Measurements from ENCODE around the gene BANK1. TPM values are rescaled to one million over a fixed set of nuclear protein-coding genes. Genes with fewer than 3 reads are reported as not detected.

BANK1 gene
- total RNA-seq, 4 donors from 2014 or later: 7.3 to 19.9 (median 13.3) TPM

DNA sequence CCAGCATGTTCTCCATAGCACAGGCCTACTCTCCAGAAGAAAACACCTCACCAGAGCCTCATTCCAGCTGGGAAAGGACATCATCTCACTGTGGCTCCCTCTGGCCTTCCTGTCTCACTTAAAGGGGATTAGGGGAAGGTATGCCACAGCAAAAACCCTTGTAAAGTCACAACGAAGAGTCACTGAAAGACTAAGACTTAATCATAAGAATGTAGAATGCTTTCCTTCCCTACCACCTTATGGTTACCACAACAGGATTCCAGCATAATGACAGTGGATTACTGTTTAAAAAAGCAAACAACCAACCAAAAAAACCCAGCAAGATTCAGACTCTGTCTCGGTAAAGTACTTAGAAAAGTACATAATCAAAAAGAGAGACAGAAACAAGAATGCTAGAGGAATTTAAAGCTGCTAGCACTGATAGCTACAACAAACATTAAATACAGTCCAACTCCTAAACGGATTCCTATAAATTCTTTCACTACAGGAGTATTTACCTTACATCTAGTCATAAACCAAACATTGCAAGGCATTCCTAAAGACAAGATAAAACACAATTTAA, 75.1 kb downstream of the BANK1 start:
- TF ChIP-seq, protein P1, sequence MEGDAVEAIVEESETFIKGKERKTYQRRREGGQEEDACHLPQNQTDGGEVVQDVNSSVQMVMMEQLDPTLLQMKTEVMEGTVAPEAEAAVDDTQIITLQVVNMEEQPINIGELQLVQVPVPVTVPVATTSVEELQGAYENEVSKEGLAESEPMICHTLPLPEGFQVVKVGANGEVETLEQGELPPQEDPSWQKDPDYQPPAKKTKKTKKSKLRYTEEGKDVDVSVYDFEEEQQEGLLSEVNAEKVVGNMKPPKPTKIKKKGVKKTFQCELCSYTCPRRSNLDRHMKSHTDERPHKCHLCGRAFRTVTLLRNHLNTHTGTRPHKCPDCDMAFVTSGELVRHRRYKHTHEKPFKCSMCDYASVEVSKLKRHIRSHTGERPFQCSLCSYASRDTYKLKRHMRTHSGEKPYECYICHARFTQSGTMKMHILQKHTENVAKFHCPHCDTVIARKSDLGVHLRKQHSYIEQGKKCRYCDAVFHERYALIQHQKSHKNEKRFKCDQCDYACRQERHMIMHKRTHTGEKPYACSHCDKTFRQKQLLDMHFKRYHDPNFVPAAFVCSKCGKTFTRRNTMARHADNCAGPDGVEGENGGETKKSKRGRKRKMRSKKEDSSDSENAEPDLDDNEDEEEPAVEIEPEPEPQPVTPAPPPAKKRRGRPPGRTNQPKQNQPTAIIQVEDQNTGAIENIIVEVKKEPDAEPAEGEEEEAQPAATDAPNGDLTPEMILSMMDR (IDR thresholded peaks at IDR 0.05; ENCODE audit: low read depth): no peak

DNA sequence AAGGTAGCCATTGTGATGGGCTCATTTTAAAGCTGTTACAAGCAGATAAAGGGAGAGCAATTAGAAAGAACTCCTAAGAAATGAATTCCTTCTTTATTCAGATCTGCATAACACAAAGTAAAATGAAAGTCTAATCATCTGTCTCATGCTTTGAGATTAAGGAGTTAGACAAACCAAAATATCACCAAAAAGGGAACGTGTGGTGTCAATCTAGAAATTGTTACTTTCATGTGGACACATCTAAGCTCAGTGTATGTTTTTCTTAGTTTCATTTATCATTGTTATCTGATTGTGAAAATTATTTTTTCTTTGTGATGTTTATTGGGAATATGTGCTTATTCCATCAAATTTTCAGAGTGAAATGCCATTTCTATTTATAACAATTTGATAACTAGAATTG, 80.3 kb downstream of the BANK1 start:
- TF ChIP-seq, protein P1 (IDR thresholded peaks at IDR 0.05; ENCODE audit: low read depth): no peak

DNA sequence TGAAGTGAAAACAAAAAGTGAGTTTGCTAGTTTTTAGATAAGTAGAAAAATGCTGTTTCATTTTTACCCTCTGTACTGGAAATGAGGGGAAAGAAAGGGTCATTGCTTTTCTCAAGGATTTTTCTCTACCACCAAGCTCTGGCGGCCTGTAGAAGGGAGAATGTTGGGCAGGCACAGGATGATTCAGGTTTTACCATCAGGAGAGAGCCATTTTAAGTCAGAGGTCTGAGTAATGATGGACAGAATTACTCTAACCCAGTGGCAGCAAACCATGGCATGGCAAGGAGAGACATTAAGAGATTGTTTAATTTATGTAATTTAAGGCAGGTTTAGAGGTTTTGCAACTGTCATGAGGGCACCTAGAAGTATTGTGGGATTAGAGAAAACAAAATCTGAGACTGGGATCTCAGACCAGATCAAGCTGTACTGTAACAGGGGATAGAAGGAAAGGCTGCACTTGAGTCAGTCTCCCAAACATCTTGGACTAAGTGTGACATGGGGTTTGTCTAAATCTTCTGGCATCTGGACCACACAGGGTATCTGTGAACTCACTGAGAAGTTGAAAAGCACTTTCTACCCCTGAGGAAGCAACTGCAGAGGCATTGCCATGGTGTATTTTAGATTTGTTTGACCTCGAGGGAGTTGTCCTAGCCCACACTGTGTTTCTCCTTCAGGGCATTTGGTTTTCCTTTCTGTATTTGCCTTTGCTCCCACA, 81.6 kb downstream of the BANK1 start:
- TF ChIP-seq, protein P1 (IDR thresholded peaks at IDR 0.05; ENCODE audit: low read depth): no peak

DNA sequence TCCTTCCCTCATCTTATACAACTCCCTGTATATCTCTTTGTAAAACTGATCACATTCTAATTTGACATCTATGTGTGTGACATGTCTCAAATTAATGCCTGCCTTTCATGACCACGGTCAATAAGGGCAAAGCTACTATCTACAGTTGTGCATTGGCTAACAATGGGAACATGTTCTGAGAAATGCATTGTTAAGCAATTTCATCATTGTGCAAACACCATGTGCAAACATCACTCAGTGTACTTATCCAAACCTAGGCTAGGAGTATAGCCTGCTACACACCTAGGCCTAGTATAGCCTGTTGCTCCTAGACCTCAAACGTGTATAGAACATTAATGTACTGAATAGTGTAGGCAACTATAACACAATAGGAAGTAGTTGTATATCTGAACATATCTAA, 95.0 kb downstream of the BANK1 start:
- TF ChIP-seq, protein P1 (IDR thresholded peaks at IDR 0.05; ENCODE audit: low read depth): no peak

DNA sequence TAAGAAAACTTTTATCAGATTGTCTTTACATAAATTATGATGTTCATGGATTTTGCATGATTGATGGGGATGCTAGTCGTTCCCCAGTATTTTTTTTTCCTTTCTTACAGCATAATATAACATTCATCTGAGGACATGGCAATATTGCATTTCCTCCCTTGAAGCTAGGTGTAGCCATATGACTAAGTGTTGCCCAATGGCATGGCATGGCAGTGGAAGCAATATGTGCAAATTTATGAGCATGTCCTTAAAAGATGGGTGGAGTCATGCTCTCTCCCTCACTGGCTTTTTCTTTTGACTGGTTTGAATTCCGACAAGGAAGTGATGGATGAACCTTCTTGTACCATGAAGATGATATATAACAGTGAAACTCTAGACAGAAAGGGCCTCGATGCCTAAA, 96.3 kb downstream of the BANK1 start:
- TF ChIP-seq, protein P1 (IDR thresholded peaks at IDR 0.05; ENCODE audit: low read depth): no peak

DNA sequence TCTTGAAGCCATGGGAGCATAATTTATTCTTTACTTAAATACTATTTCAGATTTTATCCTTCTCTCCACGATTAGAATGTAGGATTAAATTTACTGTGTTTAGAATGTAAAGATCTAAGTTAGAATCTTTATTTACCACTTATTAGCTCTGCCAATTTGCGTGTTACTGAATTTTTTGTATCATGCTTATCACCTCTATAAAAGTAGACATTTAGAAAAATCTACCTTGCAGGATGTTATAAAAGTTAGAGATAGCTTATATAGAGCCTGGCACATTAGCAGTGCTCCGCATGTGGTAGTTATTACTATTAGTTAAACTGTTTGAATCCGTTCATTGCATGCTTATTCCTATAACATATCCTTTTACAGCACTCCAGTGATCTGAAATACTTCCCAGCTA, 97.9 kb downstream of the BANK1 start:
- TF ChIP-seq, protein P1 (IDR thresholded peaks at IDR 0.05; ENCODE audit: low read depth): no peak

DNA sequence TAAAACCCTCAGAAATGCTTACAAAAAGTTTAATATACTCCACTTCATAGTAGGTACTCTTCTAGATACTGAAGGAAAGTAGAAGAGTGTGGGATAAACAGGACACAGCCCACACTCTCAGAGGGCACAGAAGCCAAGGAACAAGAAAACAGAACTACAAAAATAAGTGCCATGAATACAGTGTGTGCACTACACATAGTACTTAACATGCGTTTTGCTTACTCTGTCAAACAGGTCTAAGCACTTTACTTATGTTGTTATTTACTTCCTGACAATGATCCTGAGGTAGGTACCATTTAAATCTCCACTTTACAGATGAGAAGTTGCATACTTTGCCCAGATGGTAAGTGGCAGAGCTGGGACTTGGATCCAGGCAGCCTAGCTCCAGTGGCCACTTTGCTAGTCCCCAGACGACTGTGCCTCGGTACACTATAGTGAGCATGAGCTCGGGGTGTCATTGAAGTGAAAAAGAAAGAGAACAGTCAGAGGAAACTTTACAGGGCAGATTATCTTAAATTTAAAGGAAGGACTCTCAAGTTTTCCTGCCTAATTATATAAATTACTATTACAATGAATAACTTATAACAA, 120.3 kb downstream of the BANK1 start:
- TF ChIP-seq, protein P1 (IDR thresholded peaks at IDR 0.05; ENCODE audit: low read depth): no peak
